GM21737 (cell line): ENCODE measurements around the gene MRE11.

ENCODE experiments used
- ATAC-seq: cut with Tn5 transposase; IDR thresholded peaks from one replicate; pipeline ENCODE4 v1.9.1; 2021; ENCODE audit warnings: mild to moderate bottlenecking, moderate library complexity; ENCODE audit not compliant: unreplicated experiment

MRE11 gene

GRCh38 chr11:94493281-94494125 is at the start of gene MRE11, which contains the start of gene ANKRD49:
Gene MRE11 (minus strand): TSS chr11:94493844. CDS start chr11:94492801, 1,043 bp downstream.
Gene ANKRD49 (plus strand): TSS chr11:94493984. CDS start chr11:94496694, 2,710 bp downstream.
- peak; percentile 100 for ATAC-seq

- no peak for ATAC-seq
Measured at GRCh38 chr11:94539420-94539819, 45.8 kb upstream of the MRE11 start.

- no peak for ATAC-seq
Measured at GRCh38 chr11:94537031-94537600, 43.5 kb upstream of the MRE11 start.

- no peak for ATAC-seq
Measured at GRCh38 chr11:94536386-94536785, 42.7 kb upstream of the MRE11 start.

- ATAC-seq: no peak
Measured at GRCh38 chr11:94533696-94534630, 40.3 kb upstream of the MRE11 start.

- ATAC-seq: no peak
Measured at GRCh38 chr11:94533206-94533605, 39.6 kb upstream of the MRE11 start.

- no peak for ATAC-seq
Measured at GRCh38 chr11:94532211-94532610, 38.6 kb upstream of the MRE11 start.

- no peak for ATAC-seq
Measured at GRCh38 chr11:94528551-94528950, 34.9 kb upstream of the MRE11 start.

GRCh38 chr11:94526645-94527438 is 33.2 kb upstream of the MRE11 start:
- ATAC-seq: no peak

- ATAC-seq: no peak
Measured at GRCh38 chr11:94525546-94526324, 32.1 kb upstream of the MRE11 start.

- ATAC-seq: no peak
Measured at GRCh38 chr11:94524341-94524740, 30.7 kb upstream of the MRE11 start.

- ATAC-seq: no peak
Measured at GRCh38 chr11:94521684-94522083, 28.0 kb upstream of the MRE11 start.

GRCh38 chr11:94519478-94520084 is 25.9 kb upstream of the MRE11 start:
- ATAC-seq: no peak

- ATAC-seq: no peak
Measured at GRCh38 chr11:94518300-94518699, 24.7 kb upstream of the MRE11 start.

- ATAC-seq: no peak
Measured at GRCh38 chr11:94516725-94517124, 23.1 kb upstream of the MRE11 start.

GRCh38 chr11:94515398-94515797 is 21.8 kb upstream of the MRE11 start:
- no peak for ATAC-seq

- ATAC-seq: peak; percentile 31
Measured at GRCh38 chr11:94513091-94513490, 19.4 kb upstream of the MRE11 start.

GRCh38 chr11:94511932-94512781 is 18.5 kb upstream of the MRE11 start, which contains the start of gene C11orf97:
Gene C11orf97 (plus strand): TSS chr11:94512461. CDS start chr11:94512529, 68 bp downstream.
- ATAC-seq: peak; percentile 88
